ENCODE results near the gene FOSB.

Gene FOSB

GRCh38 chr19:45468159-45468651 is 409 bp downstream of the FOSB start:
- no peak for DNase-seq (ENCODE audit: low read depth, low spot score)

- DNase-seq (ENCODE audit: low read depth, low spot score), result no peak
Measured at GRCh38 chr19:45468803-45469131, 971 bp downstream of the FOSB start.

- peak; percentile 84 for DNase-seq (ENCODE audit: low read depth, low spot score)
Measured at GRCh38 chr19:45469132-45469944, 1.5 kb downstream of the FOSB start.

- peak; percentile 30 for DNase-seq (ENCODE audit: low read depth, low spot score)
Measured at GRCh38 chr19:45469945-45470761, 2.4 kb downstream of the FOSB start.

- no peak for DNase-seq (ENCODE audit: low read depth, low spot score)
Measured at GRCh38 chr19:45470762-45471081, 2.9 kb downstream of the FOSB start.

GRCh38 chr19:45471111-45471930 is 3.5 kb downstream of the FOSB start:
- DNase-seq (ENCODE audit: low read depth, low spot score), result no peak

- no peak for DNase-seq (ENCODE audit: low read depth, low spot score)
Measured at GRCh38 chr19:45471931-45472562, 4.3 kb downstream of the FOSB start.

GRCh38 chr19:45472563-45473366 is 5.0 kb downstream of the FOSB start:
- DNase-seq (ENCODE audit: low read depth, low spot score), result peak; percentile 20

GRCh38 chr19:45473367-45473681 is 5.5 kb downstream of the FOSB start:
- DNase-seq (ENCODE audit: low read depth, low spot score), result no peak

- peak; percentile 16 for DNase-seq (ENCODE audit: low read depth, low spot score)
Measured at GRCh38 chr19:45473682-45474605, 6.1 kb downstream of the FOSB start.

- no peak for DNase-seq (ENCODE audit: low read depth, low spot score)
Measured at GRCh38 chr19:45474606-45475521, 7.1 kb downstream of the FOSB start.

- no peak for DNase-seq (ENCODE audit: low read depth, low spot score)
Measured at GRCh38 chr19:45475537-45476291, 7.9 kb downstream of the FOSB start.

GRCh38 chr19:45476304-45476703 is 8.5 kb downstream of the FOSB start:
- DNase-seq (ENCODE audit: low read depth, low spot score), result no peak

- DNase-seq (ENCODE audit: low read depth, low spot score), result no peak
Measured at GRCh38 chr19:45477186-45477585, 9.4 kb downstream of the FOSB start.

GRCh38 chr19:45477713-45478453 is 10.1 kb downstream of the FOSB start:
- DNase-seq (ENCODE audit: low read depth, low spot score), result no peak

- DNase-seq (ENCODE audit: low read depth, low spot score), result peak; percentile 81
Measured at GRCh38 chr19:45478454-45479238, 10.8 kb downstream of the FOSB start.
